GM12878 (cell line): ENCODE results near the gene KLF17. TPM values are rescaled to one million over a fixed set of nuclear protein-coding genes. Genes with fewer than 3 reads are reported as not detected.

Source experiments
- ATAC-seq: fragments of 200-7000 bp; cut with Tn5 transposase; 3 replicates; pipeline ENCODE4 v1.9.1; 2020; ENCODE audit warnings: mild to moderate bottlenecking, moderate library complexity
- BruUV-seq: library from RNA; stranded (reverse); fragments of 400-500 nt; replicated peaks from 2 replicates; lab custom pipeline; 2021; lab: Mats Ljungman, UMichigan
- CTCF ChIA-PET: fragments of 300-600 bp; sonication (Branson Sonifier 250); formaldehyde crosslinking; extraction: SDS; loops from one replicate; lab custom pipeline; 2021; ENCODE audit warnings: inconsistent platforms; lab: Yijun Ruan, JAX
- POLR2A ChIA-PET: fragments of 350-600 bp; formaldehyde crosslinking; extraction: SDS; loops from one replicate; lab custom pipeline; 2021; ENCODE audit warnings: inconsistent platforms; lab: Charles Lee
- RAD21 ChIA-PET: fragments of 300-600 bp; sonication (Branson Sonifier 250); formaldehyde crosslinking; loops from one replicate; lab custom pipeline; 2023; ENCODE audit warnings: antibody characterized with exemption; ENCODE audit not compliant: unreplicated experiment; lab: Charles Lee
- SMC1A ChIA-PET: fragments of 300-600 bp; sonication (Branson Sonifier 250); formaldehyde crosslinking; loops from one replicate; lab custom pipeline; 2023; ENCODE audit not compliant: unreplicated experiment, uncharacterized antibody; lab: Charles Lee
- DNase-seq: peaks from one replicate; pipeline ENCODE4 v3.0.0-alpha.2; 2011; ENCODE audit warnings: low read depth, low spot score
- FAIRE-seq: peaks from 3 replicates; lab custom pipeline; 2011; peaks lifted over from hg19 to GRCh38; lab: Jason Lieb, UNC
- H2AFZ ChIP-seq: 2 replicates; pipeline ENCODE4 v1.6.0; 2011; ENCODE audit warnings: low read depth, low read length, control low read depth; ENCODE audit not compliant: control insufficient read depth
- H3K27ac ChIP-seq: 2 replicates; pipeline ENCODE4 v1.5.1; 2011; ENCODE audit warnings: control low read depth; ENCODE audit not compliant: control insufficient read depth, insufficient read depth
- H3K27me3 ChIP-seq, 2 experiments: replicated peaks in 1 of 2; 2 replicates each; pipeline versions ENCODE4 v1.6.0 to v1.6.1; 2011; ENCODE audit warnings: low read length in 1 of 2; ENCODE audit not compliant: control insufficient read depth in 2 of 2, insufficient read depth in 2 of 2
- H3K36me3 ChIP-seq, 2 experiments: 2 replicates each; pipeline ENCODE4 v1.5.1; 2011; ENCODE audit warnings: low read length in 1 of 2; ENCODE audit not compliant: control insufficient read depth in 2 of 2, insufficient read depth in 2 of 2
- H3K4me1 ChIP-seq: 2 replicates; pipeline ENCODE4 v1.6.1; 2011; ENCODE audit warnings: mild to moderate bottlenecking, low read length, moderate library complexity, mixed read lengths; ENCODE audit not compliant: control insufficient read depth, insufficient read depth
- H3K4me2 ChIP-seq: 2 replicates; pipeline ENCODE4 v1.6.0; 2011; ENCODE audit warnings: control low read depth; ENCODE audit not compliant: control insufficient read depth, insufficient read depth
- H3K4me3 ChIP-seq: fragments of 200-600 bp; sonication (generic); 2 replicates; pipeline ENCODE4 v1.5.1; 2016
- H3K79me2 ChIP-seq: 2 replicates; pipeline ENCODE4 v1.6.0; 2011; ENCODE audit warnings: low read length; ENCODE audit not compliant: control insufficient read depth, insufficient read depth
- H3K9ac ChIP-seq: 2 replicates; pipeline ENCODE4 v1.8.0; 2011; ENCODE audit warnings: low read length, control low read depth, mixed read lengths; ENCODE audit not compliant: control insufficient read depth, insufficient read depth
- H3K9me3 ChIP-seq: replicated peaks from 3 replicates; pipeline ENCODE4 v1.5.1; 2011; ENCODE audit warnings: mild to moderate bottlenecking, low read length; ENCODE audit not compliant: control insufficient read depth, insufficient read depth
- H4K20me1 ChIP-seq: 2 replicates; pipeline ENCODE4 v1.6.0; 2011; ENCODE audit not compliant: control insufficient read depth, insufficient read depth
- BMI1 ChIP-seq: fragments of 450-650 bp; IDR thresholded peaks from 2 replicates; pipeline ENCODE4 v1.6.1; 2016; ENCODE audit warnings: mild to moderate bottlenecking, moderate library complexity, borderline replicate concordance
- CREB1 ChIP-seq: IDR thresholded peaks from 2 replicates; pipeline ENCODE4 v1.6.1; 2012; ENCODE audit warnings: low read depth, mild to moderate bottlenecking, inconsistent platforms
- CUX1 ChIP-seq: IDR thresholded peaks from 2 replicates; pipeline ENCODE4 v1.6.1; 2012; ENCODE audit warnings: improper control_type of control experiment, low read depth, low read length; ENCODE audit not compliant: insufficient replicate concordance
- ESRRA ChIP-seq: IDR thresholded peaks from 2 replicates; pipeline ENCODE4 v1.6.1; 2012; ENCODE audit warnings: mild to moderate bottlenecking, low read length, improper control_type of control experiment
- EZH2 ChIP-seq: IDR thresholded peaks from 2 replicates; pipeline ENCODE4 v1.6.1; 2012; ENCODE audit warnings: low read depth, mild to moderate bottlenecking, control low read depth, inconsistent platforms, low read length, borderline replicate concordance; ENCODE audit not compliant: control insufficient read depth
- NFYA ChIP-seq: IDR thresholded peaks from 2 replicates; pipeline ENCODE4 v1.6.1; 2011; ENCODE audit warnings: low read depth, mild to moderate bottlenecking, low read length, improper control_type of control experiment, borderline replicate concordance
- NFYB ChIP-seq: IDR thresholded peaks from 2 replicates; pipeline ENCODE4 v1.6.1; 2011; ENCODE audit warnings: low read depth, mild to moderate bottlenecking, low read length, improper control_type of control experiment, moderate library complexity; ENCODE audit not compliant: insufficient read depth
- NR2F1 ChIP-seq: fragments of 450-650 bp; conservative IDR thresholded peaks from 2 replicates; pipeline ENCODE4 v1.6.1; 2017; ENCODE audit warnings: mild to moderate bottlenecking
- POLR2A ChIP-seq: IDR thresholded peaks from 2 replicates; pipeline ENCODE4 v1.6.1; 2011; ENCODE audit warnings: low read depth, mild to moderate bottlenecking, low read length
- POU2F2 ChIP-seq: IDR thresholded peaks from 3 replicates; pipeline ENCODE4 v1.6.1; 2011; ENCODE audit warnings: low read depth, mild to moderate bottlenecking, low read length, borderline replicate concordance
- PRDM15 ChIP-seq: fragments of 450-650 bp; formaldehyde crosslinking; IDR thresholded peaks from 2 replicates; pipeline ENCODE4 v1.4.0; 2020; ENCODE audit warnings: mild to moderate bottlenecking, moderate library complexity
- SKIL ChIP-seq: fragments of 450-650 bp; IDR thresholded peaks from 2 replicates; pipeline ENCODE4 v1.6.1; 2017; ENCODE audit warnings: mild to moderate bottlenecking, low read depth, inconsistent platforms; ENCODE audit not compliant: poor library complexity, severe bottlenecking
- ZBED1 ChIP-seq: IDR thresholded peaks from 2 replicates; pipeline ENCODE4 v1.6.1; 2016; ENCODE audit warnings: borderline replicate concordance
- ZNF274 ChIP-seq: IDR thresholded peaks from one replicate; pipeline ENCODE4 v1.8.0; 2011; ENCODE audit not compliant: insufficient read length, insufficient read depth
- WGBS: methylation state at CpG from one replicate; pipeline ENCODE4 v1.1.6; 2016; ENCODE audit warnings: low lambda C conversion rate; ENCODE audit not compliant: insufficient replicate concordance, insufficient coverage; ENCODE audit errors: missing lambda C conversion rate; 5-methylcytosine and 5-hydroxymethylcytosine counted together
- in situ Hi-C: fragments of 300-500 bp; cut with MboI; formaldehyde crosslinking; loops from 9 replicates; pipeline ENCODE4 v1.14.3; 2018; ENCODE audit warnings: mixed read lengths
- intact Hi-C: fragments of 100-400 bp; cut with micrococcal nuclease; formaldehyde crosslinking; loops from one replicate; pipeline ENCODE4 v1.14.2; 2022; ENCODE audit not compliant: unreplicated experiment
- polyA plus RNA-seq, 11 experiments: library from polyadenylated mRNA; depleted of rRNA in 4 of 11; unstranded in 6 of 11; stranded (reverse) in 5 of 11; fragments of >200 nt; fragmentation: Nextera tagmentation in 4 of 11; fragmentation: Illumina TruSeq in 1 of 11; extraction: Ambion mirVana in 4 of 11; extraction: Trizol in 1 of 11; gene quantifications; 1 replicate in 1 of 11; 2 replicates in 10 of 11; pipeline versions ENCODE4 v1.2.1 to v1.2.3, GENCODE V29; 2011 to 2016; ENCODE audit warnings: inconsistent platforms in 2 of 11, missing spikeins in 2 of 11, low read depth in 1 of 11
- total RNA-seq, 4 experiments: library from RNA; depleted of rRNA in 3 of 4; stranded (reverse); fragments of >200 nt in 3 of 4; fragmentation: Illumina TruSeq in 1 of 4; extraction: Trizol in 1 of 4; gene quantifications; 2 replicates each; pipeline versions ENCODE4 v1.2.1 to v1.2.3, GENCODE V29; 2013 to 2021

Gene KLF17
- total and polyA plus RNA-seq, 10 of the 15 experiments (the other 5 are each of a cell fraction or from before 2014, with no cell fraction given) = not detected

- Histone ChIP-seq H3K9ac (no peak overlapping the region), H3K27ac (no peak overlapping the region), H3K4me3 (no peak overlapping the region), H3K27me3 (peaks cover 0 to 2% of the 10 kb centered on the region in 2 experiments; a peak in 1 of 4 replicates), H3K9me3 (no peaks in the 10 kb centered on the region; the same call in 2 of the 3 replicates), H2AFZ (no peak overlapping the region), H3K79me2 (no peaks in the 10 kb centered on the region), H3K36me3 (no peaks in the 10 kb centered on the region), H4K20me1 (no peaks in the 10 kb centered on the region), H3K4me2 (no peak overlapping the region), H3K4me1 (no peaks in the 10 kb centered on the region)
- ChIA-PET CTCF (no interaction called here), SMC1A (interaction anchor here (1.0 kb wide), 1 partner anchor 12 kb away, joined by 3 read pairs; no protein-coding TSS in a partner anchor), POLR2A (no interaction called here), RAD21 (no interaction called here)
- ATAC-seq = no peak
- in situ Hi-C loops (no loop called here), intact Hi-C loops (no loop called here)
- BruUV-seq = no TSS peak
- no peak for DNase-seq
- 0% methylated on average over 1 of the region's 1 CpG for WGBS
- no peak for FAIRE-seq
- TF ChIP-seq ESRRA (no peak), ZNF274 (no peak), PRDM15 (CRISPR knock-in tag) (no peak), CUX1 (no peak), POLR2A (no peak), BMI1 (no peak), EZH2 (no peak), CREB1 (no peak), SKIL (no peak), ZBED1 (no peak), POU2F2 (no peak), NR2F1 (no peak), NFYB (no peak), NFYA (no peak)
Observed at GRCh38 chr1:44174630-44175029, 56.0 kb downstream of the KLF17 start.
